Activated naive CD4-positive, alpha-beta T cell treated with anti-CD3 and anti-CD28 coated beads for 36 hours (primary cell): ENCODE results near the gene MZT2A. TPM values are rescaled to one million over a fixed set of nuclear protein-coding genes. Genes with fewer than 3 reads are reported as not detected.
"Not testable (repeated sequence)": the region's sequence is repeated elsewhere in the genome, so short reads cannot be mapped to it uniquely, and the experiment has no call there.

Source experiments
- CTCF ChIA-PET: fragments of 350-600 bp; sonication (Branson Sonifier 250); formaldehyde crosslinking; loops from one replicate; lab custom pipeline; 2021; ENCODE audit warnings: antibody characterized with exemption; lab: Charles Lee
- DNase-seq: peaks from one replicate; pipeline ENCODE4 v3.0.0-alpha.2; 2020
- H3K27ac Mint-ChIP-seq: one replicate; pipeline ENCODE4 v1.8.0; 2021; ENCODE audit warnings: mild to moderate bottlenecking, mixed read lengths
- H3K27me3 Mint-ChIP-seq: one replicate; pipeline ENCODE4 v1.8.0; 2021; ENCODE audit warnings: low read depth, mixed read lengths
- H3K36me3 Mint-ChIP-seq: one replicate; pipeline ENCODE4 v1.8.0; 2021; ENCODE audit warnings: low read depth, mixed read lengths
- H3K4me1 Mint-ChIP-seq: one replicate; pipeline ENCODE4 v1.8.0; 2021; ENCODE audit warnings: low read depth, mixed read lengths
- H3K4me3 Mint-ChIP-seq: one replicate; pipeline ENCODE4 v1.8.0; 2021; ENCODE audit warnings: mild to moderate bottlenecking, moderate library complexity, mixed read lengths
- H3K9me3 Mint-ChIP-seq: one replicate; pipeline ENCODE4 v1.8.0; 2021; ENCODE audit warnings: mixed read lengths
- intact Hi-C: fragments of 100-400 bp; cut with micrococcal nuclease; formaldehyde crosslinking; loops from one replicate; pipeline ENCODE4 v1.15.1; 2023
- total RNA-seq, 2 experiments: library from RNA; stranded (reverse); gene quantifications; one replicate each; pipeline ENCODE4 v1.2.3, GENCODE V29; 2021

MZT2A gene
- total RNA-seq, 2 experiments from 2014 or later: 230 to 231 TPM

DNA sequence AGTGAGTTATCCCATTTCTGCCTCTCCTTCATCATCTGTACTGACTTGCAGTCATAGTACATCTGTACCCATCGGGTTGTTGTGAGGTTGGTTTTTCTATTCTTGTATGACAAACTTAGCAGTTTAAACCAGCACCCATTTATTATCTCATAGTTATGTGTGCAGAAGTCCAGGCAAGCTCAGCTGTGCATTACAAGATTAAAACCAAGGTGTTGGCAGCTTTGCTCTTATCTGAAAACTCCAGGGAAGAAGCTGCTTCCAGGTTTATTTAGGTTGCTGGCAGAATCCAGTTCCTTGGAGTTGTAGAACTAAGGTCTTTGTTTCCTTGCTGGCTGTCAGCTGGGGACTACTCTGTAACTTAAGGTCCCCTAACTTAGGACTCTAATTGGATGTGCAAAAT is 3.3 kb upstream of the MZT2A start:
- CTCF ChIA-PET, DNase-seq, H3K27me3 Mint-ChIP-seq, H3K27ac Mint-ChIP-seq, H3K9me3 Mint-ChIP-seq: not testable (repeated sequence)
- Mint-ChIP-seq H3K4me1 (peaks cover 42% of the 10 kb centered on the region), H3K4me3 (peak overlapping the region; percentile 29), H3K36me3 (peaks cover 21% of the 10 kb centered on the region)
- intact Hi-C loops: loop anchor here (10.0 kb wide), 1 partner anchor 1121 kb away; no protein-coding TSS in a partner anchor

- CTCF ChIA-PET: interaction anchor here (0.6 to 2.8 kb wide), 11 partner anchors 10 to 403 kb away, joined by 3 to 14 read pairs (median 4); partner anchors contain the start of gene CCDC74A
- H3K4me3 Mint-ChIP-seq: peak overlapping the region; percentile 86
- DNase-seq: peak; percentile 16
- H3K27me3 Mint-ChIP-seq: no peaks in the 10 kb centered on the region
- H3K36me3 Mint-ChIP-seq: peaks cover 24% of the 10 kb centered on the region
- H3K4me1 Mint-ChIP-seq: peaks cover 49% of the 10 kb centered on the region
- intact Hi-C loops: loop anchor here (2.0 to 10.0 kb wide), 8 partner anchors 53 to 1311 kb away; partner anchors contain the start of genes IMP4 and MZT2B
- H3K9me3 Mint-ChIP-seq: no peaks in the 10 kb centered on the region
- peak overlapping the region; percentile 85 for H3K27ac Mint-ChIP-seq
Observed at GRCh38 chr2:131493199-131493968, 1.2 kb upstream of the MZT2A start.

- Mint-ChIP-seq H3K9me3 (no peaks in the 10 kb centered on the region), H3K4me1 (peaks cover 43% of the 10 kb centered on the region), H3K36me3 (peaks cover 25% of the 10 kb centered on the region), H3K27ac (peak overlapping the region; percentile 85), H3K27me3 (no peaks in the 10 kb centered on the region), H3K4me3 (peak overlapping the region; percentile 86)
- DNase-seq: peak; percentile 95
- intact Hi-C loops: loop anchor here (1.0 to 10.0 kb wide), 13 partner anchors 35 to 1310 kb away; partner anchors contain the start of genes CCDC74A, FAM168B, IMP4 and MZT2B
- CTCF ChIA-PET: interaction anchor here (0.6 to 2.8 kb wide), 13 partner anchors 9 to 402 kb away, joined by 3 to 14 read pairs (median 4); partner anchors contain the start of gene CCDC74A
Observed at GRCh38 chr2:131492418-131493198, 411 bp upstream of the MZT2A start.

DNA sequence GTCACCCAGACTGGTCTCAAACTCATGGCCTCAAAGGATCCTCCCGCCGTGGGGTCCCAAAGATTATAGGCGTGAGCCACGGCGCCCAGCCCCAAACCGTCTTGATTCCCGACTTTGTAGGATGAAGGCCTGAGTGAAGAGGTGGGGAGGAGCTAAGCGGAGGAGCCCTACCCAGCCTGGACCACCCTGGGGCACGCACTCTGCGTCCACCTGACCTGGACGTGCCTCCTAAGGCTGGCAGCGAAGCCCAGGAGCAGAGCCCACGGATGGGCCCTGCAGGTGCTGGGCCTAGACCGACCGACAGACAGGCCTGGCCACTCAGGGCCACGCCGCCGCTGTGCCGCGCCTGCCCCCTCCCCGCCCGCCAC is 744 bp downstream of the MZT2A start:
- H3K36me3 Mint-ChIP-seq: peaks cover 25% of the 10 kb centered on the region
- intact Hi-C loops: loop anchor here (5.0 to 10.0 kb wide), 3 partner anchors 64 to 1117 kb away; no protein-coding TSS in a partner anchor
- H3K4me3 Mint-ChIP-seq: peak overlapping the region; percentile 83
- H3K9me3 Mint-ChIP-seq, H3K27me3 Mint-ChIP-seq, DNase-seq: not testable (repeated sequence)
- CTCF ChIA-PET: interaction anchor here (1.3 to 2.8 kb wide), 3 partner anchors 36 to 337 kb away, joined by 6 to 14 read pairs (median 6); partner anchors contain the start of gene CCDC74A
- peak overlapping the region; percentile 86 for H3K27ac Mint-ChIP-seq
- peaks cover 37% of the 10 kb centered on the region for H3K4me1 Mint-ChIP-seq

DNA sequence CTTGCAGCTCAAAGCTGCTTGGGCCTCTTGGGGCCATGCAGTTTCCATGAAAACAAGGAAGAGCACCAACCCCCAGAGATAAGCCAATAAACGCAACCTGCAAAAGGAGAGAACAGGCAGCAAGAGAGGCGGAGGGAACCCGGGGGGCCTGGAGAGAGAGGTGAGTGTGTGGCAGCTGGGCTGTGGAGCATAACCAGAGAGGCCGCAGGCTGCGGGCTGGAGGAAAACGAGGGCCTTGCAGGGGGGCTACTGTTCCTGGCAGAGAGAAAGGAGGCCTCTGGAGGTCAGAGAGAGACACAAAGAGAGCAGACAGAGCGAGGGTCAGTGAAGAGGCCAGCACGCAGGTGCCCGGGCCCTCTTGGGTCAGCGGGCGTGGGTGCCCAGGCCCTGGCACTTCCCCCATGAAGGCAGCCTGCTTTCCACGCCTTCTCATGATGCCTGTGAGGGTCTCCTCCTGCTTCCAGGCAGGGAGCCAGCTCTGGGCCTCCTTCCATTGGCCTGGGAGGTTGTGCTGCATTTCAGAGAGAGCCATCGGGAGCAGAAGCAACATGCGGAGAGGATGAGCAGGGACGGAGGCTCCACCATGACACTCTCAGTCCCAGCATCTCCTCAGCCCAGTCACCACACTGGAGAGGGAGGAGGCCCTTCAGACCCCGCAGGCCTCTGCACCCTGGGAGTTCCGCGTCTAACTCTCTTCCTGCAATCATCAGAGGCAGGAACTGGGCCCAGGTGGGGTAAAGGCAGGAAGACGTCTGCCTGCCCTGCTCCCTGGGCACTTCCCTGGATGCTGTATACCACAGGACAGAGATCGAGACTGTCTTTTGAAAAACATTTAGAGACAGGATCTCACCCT is 1.4 kb downstream of the MZT2A start:
- peak overlapping the region; percentile 83 for H3K4me3 Mint-ChIP-seq
- H3K27ac Mint-ChIP-seq: peak overlapping the region; percentile 86
- CTCF ChIA-PET: interaction anchor here (1.3 kb wide), 1 partner anchor 77 kb away, joined by 6 read pairs; no protein-coding TSS in a partner anchor
- peaks cover 28% of the 10 kb centered on the region for H3K36me3 Mint-ChIP-seq
- intact Hi-C loops: loop anchor here (5.0 to 10.0 kb wide), 3 partner anchors 64 to 1116 kb away; no protein-coding TSS in a partner anchor
- peaks cover 35% of the 10 kb centered on the region for H3K4me1 Mint-ChIP-seq
- not testable (repeated sequence) for H3K9me3 Mint-ChIP-seq, H3K27me3 Mint-ChIP-seq
- peak; percentile 54 for DNase-seq

GRCh38 chr2:131488306-131489205 is 3.6 kb downstream of the MZT2A start:
- Mint-ChIP-seq H3K4me1 (peaks cover 19% of the 10 kb centered on the region), H3K4me3 (no peak overlapping the region), H3K27ac (peak overlapping the region; percentile 63), H3K9me3 (no peaks in the 10 kb centered on the region), H3K36me3 (peaks cover 27% of the 10 kb centered on the region), H3K27me3 (no peaks in the 10 kb centered on the region)
- CTCF ChIA-PET: interaction anchor here (0.6 kb wide), 1 partner anchor 41 kb away, joined by 3 read pairs; no protein-coding TSS in a partner anchor
- intact Hi-C loops: no loop called here
- DNase-seq: no peak

DNA sequence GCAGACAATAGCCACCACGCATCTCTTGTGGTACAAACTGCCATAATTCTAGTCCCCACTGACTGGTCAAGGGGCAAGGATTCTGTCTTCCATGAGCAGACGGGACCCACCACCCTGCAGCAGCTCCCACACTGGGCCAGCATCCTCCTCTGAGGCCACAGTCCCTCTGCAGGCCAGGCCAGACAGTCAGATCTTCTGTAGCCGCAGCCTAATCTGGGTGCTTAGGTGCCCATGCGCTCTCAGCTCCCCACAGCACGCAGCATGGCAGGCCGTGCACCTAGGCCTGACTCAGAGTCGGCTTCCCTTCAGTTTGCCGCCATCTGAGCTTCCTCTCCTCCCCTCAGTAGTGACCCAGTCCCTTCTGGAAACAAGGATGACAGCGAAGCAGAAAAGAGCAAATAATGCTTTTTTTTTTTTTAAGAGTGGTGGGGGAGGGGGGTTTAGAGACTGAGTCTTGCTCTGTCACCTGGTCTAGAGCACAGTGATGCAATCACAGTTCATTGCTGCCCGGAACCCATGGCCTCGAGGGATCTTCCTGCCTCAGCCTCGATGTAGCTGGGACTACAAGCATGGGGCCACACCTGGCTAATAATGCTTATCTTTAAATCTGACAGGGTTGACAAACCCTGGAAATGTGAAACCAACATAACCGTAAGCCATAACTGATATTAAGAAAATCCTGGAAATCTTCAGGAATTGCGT is 5.8 kb downstream of the MZT2A start:
- intact Hi-C loops, CTCF ChIA-PET, H3K27ac Mint-ChIP-seq, H3K27me3 Mint-ChIP-seq, DNase-seq, H3K9me3 Mint-ChIP-seq, H3K4me3 Mint-ChIP-seq: not testable (repeated sequence)
- H3K36me3 Mint-ChIP-seq: peaks cover 28% of the 10 kb centered on the region
- H3K4me1 Mint-ChIP-seq: peaks cover 18% of the 10 kb centered on the region

DNA sequence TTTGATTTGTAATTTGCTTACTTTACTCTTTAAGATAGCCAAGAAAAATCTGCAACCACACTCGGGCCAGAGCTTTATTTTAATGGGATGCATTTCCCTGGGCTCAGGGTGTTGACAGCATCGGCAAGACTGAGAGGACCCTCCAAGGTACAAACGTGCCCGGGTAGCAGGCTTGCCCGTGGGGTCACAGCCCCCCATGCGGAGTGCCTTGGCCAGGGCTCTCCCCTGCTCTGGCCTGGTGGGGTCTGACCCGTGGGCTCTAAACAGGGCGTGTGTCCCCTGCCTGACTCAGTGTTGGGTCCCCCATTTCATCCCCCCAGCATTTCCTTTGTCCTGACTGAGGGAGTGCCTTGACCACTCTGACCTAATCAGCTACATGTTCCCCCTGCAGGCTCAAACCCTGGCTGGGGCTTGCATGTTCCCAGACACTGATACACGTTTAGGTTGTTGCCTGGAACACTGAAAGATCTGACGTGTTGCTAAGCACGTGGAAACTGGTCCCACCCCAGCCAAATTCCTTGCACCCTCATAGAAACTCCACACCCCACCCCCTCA is 7.2 kb downstream of the MZT2A start:
- H3K4me1 Mint-ChIP-seq, intact Hi-C loops, H3K27me3 Mint-ChIP-seq, H3K9me3 Mint-ChIP-seq, H3K27ac Mint-ChIP-seq, H3K4me3 Mint-ChIP-seq, CTCF ChIA-PET, DNase-seq: not testable (repeated sequence)
- H3K36me3 Mint-ChIP-seq: peaks cover 22% of the 10 kb centered on the region

GRCh38 chr2:131483981-131484820 is 8.0 kb downstream of the MZT2A start:
- H3K36me3 Mint-ChIP-seq: peaks cover 18% of the 10 kb centered on the region
- H3K4me3 Mint-ChIP-seq, H3K27me3 Mint-ChIP-seq, H3K9me3 Mint-ChIP-seq, H3K4me1 Mint-ChIP-seq, intact Hi-C loops, DNase-seq, H3K27ac Mint-ChIP-seq: not testable (repeated sequence)
- CTCF ChIA-PET: interaction anchor here (1.3 kb wide), 1 partner anchor 9 kb away, joined by 3 read pairs; no protein-coding TSS in a partner anchor
